ENCODE measurements around the gene KCNJ11.

DNA sequence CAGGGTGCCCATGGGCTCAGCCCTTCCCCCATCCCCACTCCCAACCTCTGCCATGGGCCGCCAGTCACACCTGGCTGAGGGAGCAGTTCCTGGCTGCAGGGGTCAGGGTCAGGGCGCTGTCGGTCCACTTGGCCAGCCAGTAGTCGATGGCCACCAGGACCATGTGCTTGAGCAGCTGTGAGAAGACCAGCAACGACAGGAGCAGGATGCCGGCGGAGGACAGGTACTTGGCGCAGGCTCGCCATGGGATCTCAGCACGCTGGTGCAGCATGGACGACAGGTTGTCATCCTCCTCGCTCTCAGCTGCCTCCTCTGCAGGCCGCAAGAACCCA is 18.3 kb upstream of the KCNJ11 start:
- TF ChIP-seq, protein P1, sequence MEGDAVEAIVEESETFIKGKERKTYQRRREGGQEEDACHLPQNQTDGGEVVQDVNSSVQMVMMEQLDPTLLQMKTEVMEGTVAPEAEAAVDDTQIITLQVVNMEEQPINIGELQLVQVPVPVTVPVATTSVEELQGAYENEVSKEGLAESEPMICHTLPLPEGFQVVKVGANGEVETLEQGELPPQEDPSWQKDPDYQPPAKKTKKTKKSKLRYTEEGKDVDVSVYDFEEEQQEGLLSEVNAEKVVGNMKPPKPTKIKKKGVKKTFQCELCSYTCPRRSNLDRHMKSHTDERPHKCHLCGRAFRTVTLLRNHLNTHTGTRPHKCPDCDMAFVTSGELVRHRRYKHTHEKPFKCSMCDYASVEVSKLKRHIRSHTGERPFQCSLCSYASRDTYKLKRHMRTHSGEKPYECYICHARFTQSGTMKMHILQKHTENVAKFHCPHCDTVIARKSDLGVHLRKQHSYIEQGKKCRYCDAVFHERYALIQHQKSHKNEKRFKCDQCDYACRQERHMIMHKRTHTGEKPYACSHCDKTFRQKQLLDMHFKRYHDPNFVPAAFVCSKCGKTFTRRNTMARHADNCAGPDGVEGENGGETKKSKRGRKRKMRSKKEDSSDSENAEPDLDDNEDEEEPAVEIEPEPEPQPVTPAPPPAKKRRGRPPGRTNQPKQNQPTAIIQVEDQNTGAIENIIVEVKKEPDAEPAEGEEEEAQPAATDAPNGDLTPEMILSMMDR (IDR thresholded peaks at IDR 0.05), result no peak
- TF ChIP-seq POLR2A (IDR thresholded peaks at IDR 0.05), result no peak
